ENCODE results near the gene SNAPC4.

DNA sequence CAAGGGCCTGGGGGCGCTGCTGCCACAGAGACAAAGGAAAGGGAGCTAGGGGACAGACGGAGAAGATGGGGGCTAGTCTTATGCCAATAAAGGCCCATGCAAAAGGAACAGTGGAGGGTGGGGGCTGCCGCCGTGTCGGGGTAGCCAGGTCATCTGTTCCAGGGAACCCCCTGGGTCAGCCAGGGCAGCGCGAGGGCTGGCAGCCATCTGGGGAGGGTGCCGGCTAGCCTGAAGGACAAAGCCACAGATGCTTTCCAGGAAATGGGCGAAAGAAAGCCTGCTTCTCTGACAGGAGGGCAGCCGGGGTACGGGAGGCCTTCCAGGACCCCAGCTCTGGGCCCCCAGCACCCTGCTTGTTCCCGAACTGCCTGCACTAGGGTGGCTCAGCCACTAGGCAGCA is 24.9 kb downstream of the SNAPC4 start:
- TF ChIP-seq CTCF (IDR thresholded peaks at IDR 0.05 in 8 of 11, conservative IDR thresholded peaks at IDR 0.05 in 3 of 11) (no peak), POLR2A (IDR thresholded peaks at IDR 0.05) (no peak)
